ENCODE results near the gene TEX51. TPM values are rescaled to one million over a fixed set of nuclear protein-coding genes. Genes with fewer than 3 reads are reported as not detected.

The TEX51 gene
- total and polyA plus RNA-seq, 8 donors, result not detected

DNA sequence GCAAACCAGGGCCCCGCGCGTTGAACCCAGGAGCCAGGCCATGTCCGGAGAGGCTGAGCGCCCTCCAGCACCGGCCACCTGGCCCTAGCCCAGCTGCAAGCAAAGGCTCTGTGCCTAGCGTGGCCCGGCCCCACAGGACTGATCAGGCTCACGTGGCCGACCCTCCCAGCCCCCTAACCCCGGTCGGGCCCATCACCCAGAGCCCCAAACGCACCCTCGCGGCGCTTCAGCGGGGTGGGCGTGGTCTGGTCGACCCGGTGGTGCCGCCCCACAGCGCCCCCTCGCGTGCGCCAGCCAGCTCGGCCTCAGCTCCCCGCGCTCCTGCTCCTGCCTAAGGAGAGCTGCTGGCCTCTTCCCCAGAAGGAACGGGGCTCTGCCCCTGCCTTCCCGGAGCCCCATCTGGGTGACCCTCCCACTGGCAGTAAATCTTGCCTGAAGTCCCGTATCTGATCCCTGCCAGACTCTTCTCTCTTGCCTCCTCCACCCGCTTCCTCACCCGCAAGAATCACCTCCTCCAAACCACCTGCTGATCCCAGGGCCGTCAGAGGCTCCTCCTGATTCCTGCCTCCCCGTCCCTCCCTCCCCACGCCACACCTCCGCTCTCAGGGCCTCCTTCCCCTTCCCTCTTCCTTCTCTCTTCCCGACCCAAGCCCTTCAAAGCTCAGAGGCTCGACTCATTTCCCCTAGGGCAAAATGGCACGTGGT, 12.3 kb upstream of the TEX51 start:
- intact Hi-C loops (cut with DNase I), result no loop called here
- Histone ChIP-seq H3K27me3 (no peaks in the 10 kb centered on the region), H3K9me3 (no peaks in the 10 kb centered on the region), H3K4me3 (peak overlapping the region in 2 of 4 donors; percentile 33 to 37), H3K4me1 (no peaks in the 10 kb centered on the region), H3K36me3 (no peaks in the 10 kb centered on the region), H3K27ac (no peak overlapping the region)
- TF ChIP-seq, protein P1, sequence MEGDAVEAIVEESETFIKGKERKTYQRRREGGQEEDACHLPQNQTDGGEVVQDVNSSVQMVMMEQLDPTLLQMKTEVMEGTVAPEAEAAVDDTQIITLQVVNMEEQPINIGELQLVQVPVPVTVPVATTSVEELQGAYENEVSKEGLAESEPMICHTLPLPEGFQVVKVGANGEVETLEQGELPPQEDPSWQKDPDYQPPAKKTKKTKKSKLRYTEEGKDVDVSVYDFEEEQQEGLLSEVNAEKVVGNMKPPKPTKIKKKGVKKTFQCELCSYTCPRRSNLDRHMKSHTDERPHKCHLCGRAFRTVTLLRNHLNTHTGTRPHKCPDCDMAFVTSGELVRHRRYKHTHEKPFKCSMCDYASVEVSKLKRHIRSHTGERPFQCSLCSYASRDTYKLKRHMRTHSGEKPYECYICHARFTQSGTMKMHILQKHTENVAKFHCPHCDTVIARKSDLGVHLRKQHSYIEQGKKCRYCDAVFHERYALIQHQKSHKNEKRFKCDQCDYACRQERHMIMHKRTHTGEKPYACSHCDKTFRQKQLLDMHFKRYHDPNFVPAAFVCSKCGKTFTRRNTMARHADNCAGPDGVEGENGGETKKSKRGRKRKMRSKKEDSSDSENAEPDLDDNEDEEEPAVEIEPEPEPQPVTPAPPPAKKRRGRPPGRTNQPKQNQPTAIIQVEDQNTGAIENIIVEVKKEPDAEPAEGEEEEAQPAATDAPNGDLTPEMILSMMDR (IDR thresholded peaks at IDR 0.05), result peak; percentile 36 to 59 (median 53)
- ATAC-seq (peak; percentile 89 to 98 (median 93)), DNase-seq (peak; percentile 47 to 84 (median 72)), FAIRE-seq (no peak)
- WGBS, 2 donors, result 8 to 10% methylated on average over 39 to 40 of the region's 40 CpGs

DNA sequence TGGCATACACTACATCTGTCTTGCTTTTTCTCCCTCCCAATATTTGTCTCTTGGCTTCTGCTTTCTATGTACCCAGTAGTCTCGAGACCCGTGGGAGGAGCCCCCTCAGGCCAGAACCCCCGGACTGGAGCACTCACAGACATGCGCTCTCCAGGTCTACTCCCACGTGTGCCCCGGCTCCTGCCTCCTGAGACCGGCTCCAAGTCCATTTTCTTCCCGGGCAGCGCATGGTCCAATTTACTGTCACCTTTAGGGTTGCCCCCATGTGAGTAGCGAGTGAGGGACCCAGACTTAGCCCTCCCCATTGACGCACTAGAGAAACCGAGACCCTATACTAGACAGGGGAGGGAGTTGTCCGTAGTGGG, 11.8 kb upstream of the TEX51 start:
- Histone ChIP-seq H3K9me3 (no peaks in the 10 kb centered on the region), H3K27me3 (no peaks in the 10 kb centered on the region), H3K27ac (no peak overlapping the region), H3K4me1 (no peaks in the 10 kb centered on the region), H3K4me3 (no peak overlapping the region), H3K36me3 (no peaks in the 10 kb centered on the region)
- WGBS, 2 donors, result 79 to 80% methylated on average over 13 of the region's 13 CpGs
- ATAC-seq, result no peak
- TF ChIP-seq, protein P1 (IDR thresholded peaks at IDR 0.05), result no peak
- no peak for DNase-seq
- intact Hi-C loops (cut with DNase I), result no loop called here
- no peak for FAIRE-seq

DNA sequence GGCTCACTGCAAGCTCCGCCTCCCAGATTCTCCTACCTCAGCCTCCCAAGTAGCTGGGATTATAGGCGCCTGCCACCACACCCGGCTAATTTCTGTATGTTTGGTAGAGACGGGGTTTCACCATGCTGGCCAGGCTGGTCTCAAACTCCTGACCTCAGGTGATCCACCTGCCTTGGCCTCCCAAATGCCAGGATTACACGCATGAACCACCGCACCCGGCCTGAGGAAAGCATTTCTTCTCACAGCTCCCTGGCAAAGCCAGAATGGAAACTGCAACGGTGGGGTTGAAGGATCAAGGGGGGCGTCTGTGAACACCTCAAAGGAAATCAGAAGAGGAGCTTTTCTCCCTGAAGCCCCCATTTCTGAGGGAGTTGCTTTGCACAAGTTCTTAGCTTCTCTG, 11.2 kb upstream of the TEX51 start:
- FAIRE-seq (no peak), DNase-seq (no peak), ATAC-seq (no peak)
- Histone ChIP-seq H3K4me1 (no peaks in the 10 kb centered on the region), H3K27ac (no peak overlapping the region), H3K36me3 (no peaks in the 10 kb centered on the region), H3K9me3 (no peaks in the 10 kb centered on the region), H3K27me3 (no peaks in the 10 kb centered on the region), H3K4me3 (no peak overlapping the region)
- intact Hi-C loops (cut with DNase I), result no loop called here
- TF ChIP-seq, protein P1 (IDR thresholded peaks at IDR 0.05), result no peak
- WGBS, 2 donors, result 82 to 88% methylated on average over 9 of the region's 9 CpGs

DNA sequence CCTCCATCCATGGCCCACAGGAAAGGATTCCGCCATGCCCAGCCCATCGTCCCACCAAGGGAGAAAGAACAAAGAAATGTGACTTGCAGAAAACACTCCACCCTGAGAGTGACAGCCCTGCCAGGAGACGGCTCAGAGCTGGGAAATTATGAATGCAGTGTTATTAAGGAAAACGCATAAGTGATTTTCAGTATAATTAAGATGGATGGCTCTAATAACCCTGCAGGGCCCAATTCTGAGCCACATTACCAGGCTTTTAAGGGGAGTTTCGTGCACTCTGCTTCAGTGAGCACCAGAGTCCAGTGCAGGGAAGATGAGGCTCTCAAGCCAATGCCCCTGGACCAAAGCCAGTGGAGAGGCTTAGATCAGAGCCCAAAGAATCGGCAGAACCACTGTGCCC, 10.6 kb upstream of the TEX51 start:
- ATAC-seq (no peak), DNase-seq (no peak), FAIRE-seq (no peak)
- intact Hi-C loops (cut with DNase I), result no loop called here
- H3K4me1 ChIP-seq, result no peaks in the 10 kb centered on the region
- no peaks in the 10 kb centered on the region for H3K36me3 ChIP-seq
- no peaks in the 10 kb centered on the region for H3K27me3 ChIP-seq
- no peaks in the 10 kb centered on the region for H3K9me3 ChIP-seq
- WGBS, 2 donors, result 72 to 87% methylated on average over 6 of the region's 6 CpGs
- TF ChIP-seq, protein P1 (IDR thresholded peaks at IDR 0.05), result no peak
- H3K4me3 ChIP-seq, result no peak overlapping the region
- H3K27ac ChIP-seq, result no peak overlapping the region

DNA sequence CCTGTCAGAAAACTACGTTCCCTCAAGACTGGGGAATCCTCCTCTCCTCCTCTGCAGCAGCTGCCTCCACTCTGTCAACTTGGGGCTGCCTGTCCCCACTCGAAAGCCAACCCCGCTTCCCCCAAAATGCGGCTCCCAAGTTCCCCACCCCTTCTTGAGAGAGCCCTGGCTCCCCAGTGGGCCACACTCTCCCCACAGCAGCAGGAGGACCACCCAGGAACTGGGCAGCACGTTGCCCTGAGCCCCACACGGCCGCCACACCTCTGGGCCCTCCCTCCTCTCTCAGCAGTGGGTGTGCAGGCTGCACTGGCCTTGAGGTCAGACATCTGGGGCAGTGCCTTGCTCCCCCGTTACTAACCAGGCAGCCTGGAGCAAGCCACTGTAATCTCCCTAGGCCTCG, 9.6 kb upstream of the TEX51 start:
- no peak for DNase-seq
- Histone ChIP-seq H3K27me3 (no peaks in the 10 kb centered on the region), H3K36me3 (no peaks in the 10 kb centered on the region), H3K27ac (no peak overlapping the region), H3K4me1 (no peaks in the 10 kb centered on the region), H3K4me3 (no peak overlapping the region), H3K9me3 (no peaks in the 10 kb centered on the region)
- ATAC-seq, result no peak
- no peak for FAIRE-seq
- intact Hi-C loops (cut with DNase I), result no loop called here
- TF ChIP-seq, protein P1 (IDR thresholded peaks at IDR 0.05), result no peak
- WGBS, 2 donors, result 71 to 80% methylated on average over 9 of the region's 9 CpGs

Measured in pancreas (tissue), 10 donors.